Cardiac septum (tissue), 1 donor: ENCODE data around the gene MSI2. TPM values are rescaled to one million over a fixed set of nuclear protein-coding genes. Genes with fewer than 3 reads are reported as not detected.

ENCODE experiments used
- DNase-seq: peaks from one replicate; pipeline ENCODE4 v3.0.0-alpha.2; 2020; ENCODE audit warnings: low spot score
- intact Hi-C: fragments of 100-400 bp; cut with DNase I; formaldehyde crosslinking; loops from one replicate; pipeline ENCODE4 v1.14.0; 2022
- total RNA-seq: library from RNA; stranded (reverse); fragmentation: NEBNext Ultra II Directional; extraction: Animal tissue kit (Norgen Biotek cat#: 25700); gene quantifications from one replicate; pipeline ENCODE4 v1.2.1, GENCODE V29; 2021
- donor health status: DM: no; HTN: no; CAD: no.

MSI2 gene
- total RNA-seq, 1 donor from 2014 or later: 112 TPM

DNA sequence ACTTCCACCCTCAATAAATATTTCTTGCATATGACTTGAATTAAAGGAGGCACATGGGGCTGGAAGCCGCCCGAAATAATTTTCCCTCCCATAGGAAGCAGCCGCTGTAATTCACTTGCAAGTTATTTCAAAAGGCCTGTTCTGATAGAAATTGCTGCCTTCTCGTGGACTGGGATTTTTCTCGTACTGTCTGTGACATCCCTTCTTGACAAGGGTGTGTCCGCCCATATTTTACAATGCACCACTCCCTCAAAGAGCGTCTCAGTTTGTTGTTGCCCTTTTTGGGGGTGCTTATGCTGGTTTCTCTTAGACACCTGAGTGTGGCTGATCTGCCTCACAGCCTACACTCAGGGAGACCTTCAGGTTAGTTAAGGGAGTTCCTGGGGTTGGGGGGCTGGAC is 160.0 kb downstream of the MSI2 start:
- intact Hi-C loops: no loop called here
- no peak for DNase-seq

DNA sequence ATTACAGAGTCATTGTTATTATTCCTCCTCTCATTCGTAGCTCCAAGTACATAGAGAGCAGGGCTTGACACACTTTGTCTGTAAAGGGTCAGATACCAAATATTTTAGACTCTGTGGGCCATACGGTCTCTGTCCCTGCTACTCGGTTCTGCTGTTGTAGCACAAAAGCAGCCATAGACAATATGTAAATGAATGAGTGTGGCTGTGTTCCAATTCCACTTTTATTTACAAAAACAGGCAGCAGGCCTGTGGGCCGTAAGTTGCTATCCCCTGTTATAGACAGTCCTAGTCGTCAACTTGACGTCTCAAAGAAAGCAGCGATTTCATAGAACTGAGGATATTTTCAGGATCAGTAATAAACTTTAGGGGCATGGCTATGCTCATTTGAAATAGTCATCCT is 161.6 kb downstream of the MSI2 start:
- DNase-seq: no peak
- intact Hi-C loops: no loop called here

DNA sequence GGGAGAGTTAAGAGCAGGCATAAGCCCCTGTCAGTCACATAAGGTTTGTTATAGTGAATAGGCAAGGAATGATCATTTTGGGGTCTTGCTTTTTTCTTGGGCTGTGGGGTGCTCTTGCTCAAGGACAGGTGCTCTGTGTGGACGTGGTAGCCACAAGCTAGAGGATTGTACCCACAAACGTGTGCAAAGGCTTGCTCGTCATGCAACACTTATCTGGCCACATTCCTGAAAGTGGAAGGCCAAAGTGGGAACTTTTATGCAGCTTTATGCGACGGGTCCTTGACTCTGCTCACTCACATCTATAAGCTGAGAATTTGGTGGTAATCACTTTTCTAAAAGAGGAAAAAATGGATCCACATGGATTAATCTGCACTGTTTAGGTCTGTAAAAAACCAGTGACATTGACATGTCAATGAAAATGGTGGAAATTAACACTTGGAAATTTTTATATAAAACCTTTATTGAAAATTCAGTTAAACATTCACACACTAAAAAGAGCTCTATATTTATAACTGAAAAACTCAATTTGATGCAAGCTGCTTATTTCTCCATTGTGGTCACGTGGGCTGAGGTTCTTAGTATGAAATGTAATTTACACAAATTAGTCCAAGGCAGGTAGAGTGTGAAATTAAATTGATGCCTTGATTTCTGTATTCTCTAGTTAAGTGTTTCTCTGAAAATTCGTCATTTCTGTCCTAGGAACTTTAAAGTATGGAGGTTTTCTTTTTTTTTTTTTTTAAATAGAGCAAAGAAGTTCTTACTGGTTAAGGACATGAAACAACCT is 162.3 kb downstream of the MSI2 start:
- intact Hi-C loops: no loop called here
- DNase-seq: no peak

DNA sequence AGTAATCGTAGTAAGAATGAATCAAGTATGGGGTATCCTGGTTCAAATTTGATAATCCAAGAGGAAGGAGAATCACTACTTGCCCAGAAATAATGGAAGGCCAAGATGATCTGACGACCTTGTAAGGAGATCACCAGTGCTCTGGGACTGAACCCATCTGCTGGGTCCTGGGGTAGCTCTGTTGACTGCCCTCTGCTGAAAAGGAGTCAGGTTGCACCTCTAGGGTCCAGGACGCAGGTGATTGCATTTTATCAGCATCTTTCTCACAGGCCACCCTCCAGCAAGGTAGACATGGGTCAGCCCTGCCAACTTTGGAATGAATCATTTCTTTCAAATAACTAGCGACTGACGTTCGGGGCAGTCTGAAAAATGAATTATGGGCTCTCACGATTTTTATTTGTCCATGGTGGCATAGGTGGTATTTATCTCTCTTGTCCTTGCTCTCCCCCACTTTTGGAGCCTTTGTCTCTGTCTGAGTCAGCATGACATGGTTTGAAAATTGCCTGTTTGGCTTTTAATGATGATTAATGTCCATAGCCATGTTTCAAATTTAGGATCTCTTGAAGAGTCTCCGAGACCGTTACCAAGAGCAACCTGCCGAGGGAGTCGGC is 163.7 kb downstream of the MSI2 start:
- no peak for DNase-seq
- intact Hi-C loops: no loop called here

DNA sequence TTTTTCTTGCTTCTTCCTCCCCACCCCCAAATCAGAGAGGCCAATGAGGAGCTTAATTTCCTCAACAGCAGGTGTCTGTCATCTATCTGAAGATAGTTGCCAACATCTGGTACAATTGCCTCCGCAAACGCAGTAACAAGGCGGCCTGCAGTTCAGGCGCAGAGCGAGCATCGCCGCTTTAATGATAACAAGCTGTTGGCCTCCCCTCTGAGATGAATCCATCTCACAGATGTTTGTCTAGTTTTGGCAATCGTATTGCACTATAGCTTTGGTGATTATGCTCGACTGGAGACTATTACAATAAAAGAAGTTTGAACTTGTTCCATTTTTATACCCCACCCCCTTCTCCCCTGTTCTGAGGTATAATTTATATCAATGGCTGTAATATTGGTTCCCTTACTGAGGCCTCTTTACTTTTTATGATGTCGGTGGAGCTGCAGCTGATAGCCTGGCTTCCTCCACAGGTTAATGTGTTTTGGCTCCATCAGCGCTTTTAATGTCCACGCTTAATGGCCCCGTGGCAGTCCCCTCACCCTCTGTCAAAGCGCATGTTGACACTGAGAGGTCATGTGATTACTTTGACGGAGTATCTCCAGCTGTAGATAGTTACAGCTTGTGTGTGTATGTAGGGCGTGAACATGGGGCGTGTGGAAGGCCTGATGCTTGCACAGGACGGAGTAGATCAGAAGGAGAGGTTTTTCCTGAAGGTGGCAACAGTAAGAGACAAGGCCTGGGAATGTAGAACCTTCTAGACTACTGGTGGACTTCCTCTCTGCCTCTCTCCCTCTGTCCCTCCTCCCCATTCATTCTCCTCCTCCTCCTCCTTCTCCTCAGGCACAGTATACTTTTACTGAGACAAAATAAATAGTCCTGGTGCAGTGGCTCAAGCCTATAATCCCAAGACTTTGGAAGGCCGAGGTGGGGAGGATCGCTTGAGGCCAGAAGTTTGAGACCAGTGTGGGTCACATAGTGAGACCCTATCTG is 164.7 kb downstream of the MSI2 start:
- intact Hi-C loops: no loop called here
- no peak for DNase-seq

DNA sequence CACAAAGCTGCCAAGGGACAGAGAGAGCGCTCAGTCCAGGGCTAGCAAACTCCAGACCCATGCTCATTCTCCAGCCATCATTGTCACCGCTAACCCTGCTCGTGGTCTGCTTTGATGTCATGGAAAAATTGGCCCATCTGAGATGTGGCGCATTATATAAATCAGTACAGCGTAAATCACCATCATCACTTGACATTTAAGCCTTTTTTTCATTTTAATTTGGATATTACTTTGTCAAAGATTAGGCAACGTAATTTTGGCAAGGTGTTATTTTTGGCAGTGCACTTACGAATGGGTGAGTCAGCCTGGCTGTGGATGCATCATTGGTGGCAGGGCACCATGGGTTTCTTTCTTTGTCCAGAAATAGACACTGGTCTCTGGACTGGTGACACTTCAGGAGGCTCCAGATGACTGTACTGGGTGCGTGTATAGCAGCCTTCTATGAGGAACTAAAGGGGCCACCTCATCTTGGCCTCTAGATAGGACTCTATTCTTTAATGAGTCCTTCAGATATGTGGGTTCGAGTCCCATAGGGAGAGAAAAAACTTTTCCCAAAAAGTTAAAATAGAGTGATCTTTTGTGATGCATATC is 166.3 kb downstream of the MSI2 start:
- intact Hi-C loops: no loop called here
- DNase-seq: no peak

DNA sequence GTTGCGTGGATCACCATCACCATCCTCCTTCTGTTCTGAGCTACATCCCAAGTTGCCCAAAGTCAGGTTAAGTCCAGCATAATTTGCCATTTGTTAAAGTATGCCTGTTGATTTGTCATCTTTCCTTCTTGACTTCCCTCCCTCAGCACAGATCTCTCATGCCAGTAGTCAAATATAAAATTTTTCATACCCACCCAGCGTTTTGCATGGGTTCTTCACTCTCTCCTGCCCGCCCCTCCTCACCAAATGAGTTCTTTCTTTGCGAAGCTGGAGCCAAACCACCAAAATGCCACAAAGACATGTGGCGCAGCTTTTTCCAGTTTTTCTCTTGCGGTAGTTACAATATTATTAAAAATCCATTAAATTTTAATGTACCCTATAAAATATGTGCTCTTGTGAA is 167.2 kb downstream of the MSI2 start:
- no peak for DNase-seq
- intact Hi-C loops: no loop called here

DNA sequence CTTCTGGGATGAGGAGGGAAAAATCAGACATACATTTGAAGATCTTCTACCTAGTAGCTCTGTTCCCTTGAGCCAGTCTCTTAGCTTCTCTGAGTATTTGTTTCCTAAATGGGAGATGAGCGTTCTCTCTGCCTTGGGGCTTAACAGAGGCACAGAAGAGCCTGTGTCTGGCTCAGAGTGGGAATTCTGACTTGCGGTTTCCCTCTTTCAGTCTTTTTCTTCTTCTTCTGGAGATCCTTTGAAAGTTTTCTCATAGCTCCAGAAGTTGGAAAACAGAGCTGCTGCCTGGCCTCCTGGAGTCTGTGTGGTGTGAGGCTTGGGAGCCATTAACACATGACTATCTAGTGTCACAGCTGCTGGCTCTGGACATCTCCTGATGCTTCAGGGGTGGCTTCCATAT is 167.9 kb downstream of the MSI2 start:
- intact Hi-C loops: no loop called here
- DNase-seq: no peak

DNA sequence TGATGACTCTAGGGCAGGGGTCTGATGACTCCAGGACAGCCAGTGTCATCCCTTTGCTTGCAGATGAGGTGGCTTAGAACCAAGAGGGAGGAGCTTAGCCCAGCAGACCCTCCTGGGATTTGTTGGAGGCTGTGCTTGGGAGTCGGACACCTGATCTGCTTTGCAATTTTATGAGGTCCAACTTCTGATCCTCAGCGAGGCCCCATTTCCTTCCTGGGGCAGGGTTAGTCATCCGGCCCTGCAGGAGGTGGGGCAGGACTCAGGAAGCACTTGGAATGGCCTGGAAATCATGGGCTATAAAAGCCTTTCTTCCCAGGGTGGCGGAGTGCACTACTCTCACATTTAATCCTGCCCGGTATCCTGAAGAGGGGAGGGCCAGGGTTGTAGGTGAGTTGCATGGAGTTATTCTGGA is 168.5 kb downstream of the MSI2 start:
- DNase-seq: no peak
- intact Hi-C loops: no loop called here

DNA sequence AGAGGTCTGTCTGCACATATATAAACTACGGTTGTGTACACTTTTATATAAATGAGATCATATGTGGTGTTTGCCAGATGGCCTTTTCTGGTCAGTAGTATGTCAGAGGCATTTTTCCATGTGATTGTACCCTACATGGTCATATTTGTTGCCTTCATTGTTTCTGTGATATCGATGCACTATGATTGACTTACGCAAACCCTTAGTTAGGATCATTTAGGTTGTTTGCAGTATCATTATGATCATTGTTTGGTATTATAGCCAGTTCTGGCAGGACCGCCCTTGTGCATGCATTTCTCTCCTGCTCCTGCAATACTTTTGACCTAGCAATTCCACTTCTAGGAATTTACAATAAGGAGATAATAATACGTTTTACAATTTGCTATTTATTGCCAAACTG is 169.1 kb downstream of the MSI2 start:
- intact Hi-C loops: no loop called here
- no peak for DNase-seq

DNA sequence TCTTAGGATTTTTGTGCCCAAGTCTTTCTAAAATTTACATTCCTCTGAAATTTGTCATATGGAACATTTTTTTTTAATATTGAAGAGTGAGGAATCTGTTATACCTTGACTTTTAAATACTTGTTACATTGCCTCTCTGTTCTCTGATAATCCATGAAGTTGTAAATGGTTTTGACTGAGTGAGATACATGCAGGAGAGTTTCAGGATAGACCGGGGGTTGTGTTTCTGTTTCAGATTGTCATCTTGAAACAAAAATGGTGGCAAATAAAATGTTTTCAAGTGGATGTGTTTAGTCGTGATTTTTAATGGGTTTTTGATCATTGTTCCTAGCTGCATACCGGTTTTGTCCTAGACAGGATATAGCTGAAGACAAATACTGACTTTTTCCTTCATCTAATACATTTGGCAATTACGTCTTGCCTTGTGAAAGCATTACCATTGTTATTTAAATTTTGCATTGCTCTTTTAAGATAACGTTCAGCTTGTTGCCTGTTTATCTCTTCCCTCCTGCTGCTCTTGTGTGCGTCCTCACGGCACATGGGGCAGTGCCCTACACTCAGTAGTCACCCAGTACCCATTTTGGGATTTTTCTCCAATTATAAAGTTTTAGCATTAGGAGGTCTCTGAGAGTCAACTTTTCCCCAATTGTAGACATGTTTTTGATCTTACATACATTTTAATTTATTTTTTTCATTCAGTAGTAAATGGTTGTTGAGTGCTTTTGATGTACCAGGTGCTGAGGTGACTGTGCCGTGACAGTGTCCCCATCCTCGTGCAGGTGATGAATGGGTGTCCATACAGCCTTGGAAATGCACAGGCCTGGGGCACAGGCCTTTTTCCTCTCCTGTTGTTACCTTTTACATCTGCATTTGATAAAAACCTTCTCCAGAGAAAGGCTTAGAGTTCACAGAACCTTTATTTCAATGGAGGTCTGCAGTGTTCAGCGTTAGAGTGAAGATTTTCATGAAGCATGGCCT is 169.9 kb downstream of the MSI2 start:
- intact Hi-C loops: no loop called here
- no peak for DNase-seq

DNA sequence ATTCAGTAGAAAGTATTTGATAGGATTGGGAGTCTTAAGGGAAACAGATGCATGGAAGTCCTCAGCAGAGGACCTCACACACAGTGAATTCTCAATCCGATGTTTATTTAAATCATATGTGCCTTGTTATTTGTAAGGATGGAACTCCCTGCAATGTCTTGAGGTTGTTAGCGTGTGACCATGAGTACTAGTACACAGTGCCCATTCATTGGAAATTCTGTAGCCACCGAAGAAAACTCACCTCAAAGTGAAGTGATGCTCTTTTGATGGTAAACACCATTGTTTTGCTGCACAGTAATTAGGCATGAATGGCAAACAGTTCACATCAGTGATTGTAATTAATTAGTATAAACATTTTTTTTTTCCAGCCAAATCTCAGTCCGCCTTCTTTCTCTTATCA is 173.6 kb downstream of the MSI2 start:
- DNase-seq: no peak
- intact Hi-C loops: no loop called here

DNA sequence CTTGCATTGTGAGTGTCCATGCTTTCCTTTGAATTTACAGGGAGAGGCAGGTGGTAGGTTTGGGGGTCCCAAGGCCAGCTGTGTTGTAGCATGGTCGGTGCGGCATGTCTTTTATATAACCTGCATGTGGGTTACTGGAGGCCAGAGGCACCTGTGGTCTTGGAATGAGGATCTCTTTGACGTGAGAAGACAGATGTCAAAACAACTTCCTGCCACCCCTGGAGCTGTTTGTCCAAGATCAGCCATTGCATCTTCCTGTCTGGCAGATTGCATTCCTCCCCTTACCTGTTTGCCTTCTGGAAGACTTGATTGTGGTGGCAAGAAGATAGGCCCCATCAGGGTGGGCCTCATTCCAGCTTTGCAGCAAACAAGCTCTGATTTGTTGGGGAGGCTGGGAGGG is 175.1 kb downstream of the MSI2 start:
- DNase-seq: no peak
- intact Hi-C loops: no loop called here

DNA sequence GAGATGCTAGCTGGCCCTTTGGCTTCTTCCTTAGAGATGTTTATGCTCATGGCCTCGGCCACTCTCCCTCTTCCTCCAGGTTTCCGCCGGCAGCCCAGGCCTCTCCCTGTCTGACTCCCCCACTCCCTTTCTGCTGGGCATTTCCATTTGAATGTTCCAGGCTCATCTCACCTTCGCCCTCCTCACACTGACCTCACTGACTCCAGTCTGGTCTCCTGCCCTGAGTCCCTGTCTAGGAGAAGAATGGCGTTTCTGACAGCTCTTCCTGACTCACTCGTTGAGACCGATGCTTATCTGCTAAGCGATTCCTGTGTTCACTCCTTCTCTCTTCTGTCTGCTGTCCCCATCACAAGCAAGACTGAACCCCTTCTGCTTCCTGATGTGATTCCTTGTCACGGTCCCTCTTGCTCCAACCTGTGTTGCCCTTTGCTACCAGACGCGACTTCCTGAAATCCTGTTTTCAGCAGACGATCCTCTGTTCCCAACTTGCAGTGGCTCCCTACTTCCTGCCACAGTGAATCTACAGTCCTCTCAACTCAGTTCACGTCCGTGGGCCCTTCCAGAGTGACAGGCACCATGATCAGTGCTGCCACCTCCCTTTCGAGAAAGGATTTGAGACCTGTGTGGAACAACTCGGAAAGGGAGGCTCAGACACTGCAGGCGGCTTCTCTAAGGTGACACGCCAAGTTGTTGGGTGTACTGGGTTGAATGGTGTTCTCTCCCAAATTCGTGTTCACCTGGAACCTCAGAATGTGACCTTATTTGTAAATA is 176.4 kb downstream of the MSI2 start:
- intact Hi-C loops: no loop called here
- DNase-seq: no peak

DNA sequence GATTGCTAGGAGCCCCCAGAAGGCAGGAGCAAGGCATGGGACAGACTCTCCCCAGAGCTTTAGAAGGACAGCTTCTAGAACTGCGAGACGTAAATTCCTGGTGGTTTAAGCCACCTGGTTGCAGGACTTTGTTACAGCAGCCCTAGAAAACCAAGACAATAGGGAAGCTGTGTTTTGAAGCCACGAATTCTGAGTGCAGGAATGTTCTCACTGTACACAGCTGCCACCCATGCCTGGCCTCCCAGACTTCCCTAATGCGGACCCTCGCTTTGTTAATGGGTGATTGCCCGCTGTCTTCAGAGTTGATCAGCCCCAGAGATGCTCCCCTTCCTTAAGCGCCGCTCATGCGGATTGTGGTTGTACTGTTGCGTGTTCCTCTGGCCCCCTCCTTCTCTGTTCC is 177.1 kb downstream of the MSI2 start:
- DNase-seq: no peak
- intact Hi-C loops: no loop called here

DNA sequence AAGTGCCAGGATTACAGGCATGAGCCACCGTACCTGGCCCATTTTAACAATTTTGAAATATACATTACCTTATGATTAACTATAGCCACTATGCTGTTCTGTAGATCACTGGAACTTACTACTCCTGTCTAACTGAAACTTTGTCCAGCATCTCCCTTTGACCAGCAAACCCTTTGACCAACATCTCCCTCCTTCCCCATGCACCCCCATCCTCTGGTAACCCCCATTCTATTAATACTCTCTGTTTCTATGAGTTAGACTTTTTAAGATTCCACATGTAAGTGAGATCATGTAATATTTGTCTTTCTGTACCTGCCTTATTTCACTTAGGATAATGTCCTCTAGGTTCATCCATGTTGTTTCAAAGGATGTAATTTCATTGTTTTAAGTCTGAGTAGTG is 178.0 kb downstream of the MSI2 start:
- intact Hi-C loops: no loop called here
- DNase-seq: peak; percentile 22

DNA sequence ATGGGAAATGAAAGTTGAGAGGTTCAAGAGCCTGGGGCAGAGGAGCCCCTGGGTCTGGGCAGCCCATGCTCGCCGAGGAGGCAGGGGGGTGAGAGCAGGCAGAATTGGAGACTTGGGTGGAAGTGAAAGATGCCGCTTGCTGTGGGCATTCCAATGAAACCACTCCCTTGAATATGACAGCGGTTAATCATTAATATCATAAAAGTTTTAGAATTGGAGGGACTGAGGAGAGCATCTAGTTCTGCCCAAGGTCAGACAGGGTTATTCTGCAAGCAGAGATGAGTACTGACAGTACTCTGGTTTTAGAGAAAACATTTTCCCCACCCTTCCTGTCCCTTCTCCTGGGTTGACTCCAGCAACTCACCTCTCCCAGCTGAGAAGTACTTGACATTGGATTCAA is 180.2 kb downstream of the MSI2 start:
- intact Hi-C loops: no loop called here
- no peak for DNase-seq

DNA sequence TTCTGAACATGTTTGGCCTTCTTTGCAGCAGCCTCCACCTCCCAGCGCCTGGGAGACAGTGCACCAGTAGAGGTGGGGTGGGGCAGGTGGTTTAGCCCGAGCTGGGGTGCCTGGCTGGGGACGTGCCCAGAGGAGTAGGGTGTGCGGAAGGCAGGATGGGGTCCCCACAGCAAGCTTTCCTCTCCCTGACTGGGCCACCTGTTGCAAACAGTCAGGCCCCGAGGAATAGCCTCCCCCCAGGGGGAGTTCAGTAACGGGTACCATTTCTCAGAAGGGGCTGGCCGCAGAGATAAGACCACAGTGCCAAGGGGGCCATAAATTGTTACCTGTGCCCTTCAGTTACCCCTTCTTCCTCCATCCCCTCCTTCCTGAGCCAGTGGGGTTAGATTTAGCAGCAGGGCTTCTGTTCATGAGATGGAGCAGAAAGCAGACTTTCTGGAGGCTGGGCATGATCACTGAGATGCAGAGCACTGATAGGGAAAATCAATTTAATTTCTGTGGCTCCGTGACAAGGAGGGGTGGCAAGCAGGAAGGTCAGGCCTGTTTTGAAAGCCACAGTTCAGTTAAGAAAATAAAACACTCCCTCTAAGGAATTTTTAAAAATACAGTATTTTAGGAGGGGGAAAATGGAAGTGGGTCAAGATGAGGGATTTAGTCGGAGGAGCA is 181.9 kb downstream of the MSI2 start:
- intact Hi-C loops: no loop called here
- DNase-seq: no peak
